Calu3 (cell line): ENCODE data around the gene MYBPC1. TPM values are rescaled to one million over a fixed set of nuclear protein-coding genes. Genes with fewer than 3 reads are reported as not detected.

Experiments
- BruUV-seq: library from RNA; stranded (reverse); fragments of 400-500 nt; replicated peaks from 2 replicates; lab custom pipeline; 2021; lab: Mats Ljungman, UMichigan
- CTCF ChIA-PET: fragments of 300-600 bp; sonication (Branson Sonifier 250); formaldehyde crosslinking; loops from one replicate; lab custom pipeline; 2022; ENCODE audit warnings: antibody characterized with exemption; lab: Charles Lee
- DNase-seq: peaks from one replicate; pipeline ENCODE4 v3.0.0; 2022
- H3K27ac Mint-ChIP-seq: one replicate; pipeline ENCODE4 v1.8.0; 2022; ENCODE audit warnings: mixed read lengths; ENCODE audit not compliant: unreplicated experiment
- H3K27me3 Mint-ChIP-seq: one replicate; pipeline ENCODE4 v1.8.0; 2022; ENCODE audit warnings: mixed read lengths; ENCODE audit not compliant: unreplicated experiment
- H3K36me3 Mint-ChIP-seq: one replicate; pipeline ENCODE4 v1.8.0; 2022; ENCODE audit warnings: mild to moderate bottlenecking, moderate library complexity, mixed read lengths; ENCODE audit not compliant: insufficient read depth, unreplicated experiment
- H3K4me1 Mint-ChIP-seq: one replicate; pipeline ENCODE4 v1.8.0; 2022; ENCODE audit warnings: mild to moderate bottlenecking, low read depth, mixed read lengths; ENCODE audit not compliant: unreplicated experiment
- H3K4me3 Mint-ChIP-seq: one replicate; pipeline ENCODE4 v1.8.0; 2022; ENCODE audit warnings: mild to moderate bottlenecking, low read depth, moderate library complexity, mixed read lengths; ENCODE audit not compliant: unreplicated experiment
- H3K9me3 Mint-ChIP-seq: one replicate; pipeline ENCODE4 v1.8.0; 2022; ENCODE audit warnings: low read depth, mixed read lengths; ENCODE audit not compliant: unreplicated experiment
- intact Hi-C: fragments of 100-400 bp; cut with micrococcal nuclease; formaldehyde crosslinking; loops from one replicate; pipeline ENCODE4 v1.10.0; 2022; ENCODE audit not compliant: unreplicated experiment
- total RNA-seq: library from RNA; stranded (reverse); gene quantifications from 2 replicates; pipeline ENCODE4 v1.2.3, GENCODE V29; 2022
- TF ChIP-seq, protein P1 (sequence below): fragments of 200-600 bp; IDR thresholded peaks from one replicate; pipeline ENCODE4 v1.8.0; 2022; ENCODE audit warnings: antibody characterized with exemption; ENCODE audit not compliant: unreplicated experiment

Gene MYBPC1
- total RNA-seq, 1 experiment from 2014 or later = not detected

DNA sequence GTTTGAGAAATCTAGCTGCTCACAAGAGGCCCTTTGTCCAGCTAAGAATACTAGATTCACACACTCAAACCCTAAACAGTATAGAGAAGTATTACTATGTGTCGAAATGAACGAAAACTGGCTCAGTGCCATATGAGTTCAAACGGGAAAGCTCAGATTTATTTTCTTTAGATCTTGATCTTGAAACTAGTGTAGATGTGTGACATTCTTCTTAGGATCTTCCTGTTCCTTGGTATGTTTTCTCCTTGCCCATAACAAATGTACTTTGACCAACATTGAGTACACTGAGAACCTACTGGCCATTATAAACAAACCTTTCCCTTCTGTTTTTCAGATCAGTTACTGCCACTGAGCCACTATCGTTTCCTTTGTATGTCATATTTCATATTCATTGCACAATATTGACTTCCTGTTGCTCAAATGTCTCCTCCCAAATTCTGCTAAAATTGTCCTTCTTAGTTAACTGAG is 21.3 kb downstream of the MYBPC1 start:
- peaks cover 53% of the 10 kb centered on the region for H3K4me1 Mint-ChIP-seq
- TF ChIP-seq, protein P1, sequence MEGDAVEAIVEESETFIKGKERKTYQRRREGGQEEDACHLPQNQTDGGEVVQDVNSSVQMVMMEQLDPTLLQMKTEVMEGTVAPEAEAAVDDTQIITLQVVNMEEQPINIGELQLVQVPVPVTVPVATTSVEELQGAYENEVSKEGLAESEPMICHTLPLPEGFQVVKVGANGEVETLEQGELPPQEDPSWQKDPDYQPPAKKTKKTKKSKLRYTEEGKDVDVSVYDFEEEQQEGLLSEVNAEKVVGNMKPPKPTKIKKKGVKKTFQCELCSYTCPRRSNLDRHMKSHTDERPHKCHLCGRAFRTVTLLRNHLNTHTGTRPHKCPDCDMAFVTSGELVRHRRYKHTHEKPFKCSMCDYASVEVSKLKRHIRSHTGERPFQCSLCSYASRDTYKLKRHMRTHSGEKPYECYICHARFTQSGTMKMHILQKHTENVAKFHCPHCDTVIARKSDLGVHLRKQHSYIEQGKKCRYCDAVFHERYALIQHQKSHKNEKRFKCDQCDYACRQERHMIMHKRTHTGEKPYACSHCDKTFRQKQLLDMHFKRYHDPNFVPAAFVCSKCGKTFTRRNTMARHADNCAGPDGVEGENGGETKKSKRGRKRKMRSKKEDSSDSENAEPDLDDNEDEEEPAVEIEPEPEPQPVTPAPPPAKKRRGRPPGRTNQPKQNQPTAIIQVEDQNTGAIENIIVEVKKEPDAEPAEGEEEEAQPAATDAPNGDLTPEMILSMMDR = no peak
- no TSS peak for BruUV-seq
- H3K36me3 Mint-ChIP-seq = peaks cover 10% of the 10 kb centered on the region
- peak overlapping the region; percentile 55 for H3K4me3 Mint-ChIP-seq
- intact Hi-C loops = loop anchor here (1.0 to 5.0 kb wide), 3 partner anchors 8 to 81 kb away; partner anchors contain the start of gene CHPT1
- no peaks in the 10 kb centered on the region for H3K9me3 Mint-ChIP-seq
- CTCF ChIA-PET = interaction anchor here (0.6 to 1.5 kb wide), 6 partner anchors 12 to 1043 kb away, joined by 3 to 10 read pairs (median 4); partner anchors contain the start of gene GAS2L3
- H3K27ac Mint-ChIP-seq = peak overlapping the region; percentile 79
- H3K27me3 Mint-ChIP-seq = no peaks in the 10 kb centered on the region
- DNase-seq = peak; percentile 61

DNA sequence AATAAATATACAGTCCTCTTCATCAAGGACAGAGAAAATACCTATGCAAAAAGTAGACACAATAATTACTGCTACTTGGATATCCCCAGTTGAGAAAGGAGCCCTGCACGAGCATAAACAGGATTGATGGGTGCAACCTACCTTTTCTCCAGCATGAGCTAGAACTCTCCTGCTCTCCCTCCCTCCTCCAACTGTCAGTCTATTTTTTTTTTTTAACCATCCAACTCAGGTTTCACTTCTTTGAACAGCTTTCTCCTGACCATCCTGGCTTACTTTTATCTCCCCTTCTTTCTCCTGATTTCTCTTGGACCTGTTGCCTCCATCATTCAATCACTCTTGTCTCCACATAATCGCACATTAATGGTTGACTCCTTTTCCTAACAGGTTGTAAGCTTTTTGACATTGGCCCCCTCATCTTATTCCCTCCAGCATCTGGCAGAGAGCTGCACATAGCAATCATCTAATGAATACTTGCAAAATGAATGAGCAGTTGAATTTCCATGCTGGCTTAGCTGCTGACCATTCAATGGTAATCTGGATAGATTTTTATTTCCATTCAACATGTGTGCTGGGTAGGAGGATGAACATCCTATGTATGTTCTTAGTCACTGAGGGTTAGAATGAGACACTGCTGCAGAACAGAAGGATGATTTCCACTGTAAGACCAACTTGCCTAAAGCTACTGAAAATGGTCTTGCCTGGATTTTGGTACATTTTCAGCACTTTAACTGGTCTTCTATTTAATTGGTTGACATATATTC is 24.4 kb downstream of the MYBPC1 start:
- Mint-ChIP-seq H3K36me3 (peaks cover 10% of the 10 kb centered on the region), H3K27ac (no peak overlapping the region), H3K4me1 (peaks cover 45% of the 10 kb centered on the region), H3K9me3 (no peaks in the 10 kb centered on the region), H3K4me3 (no peak overlapping the region), H3K27me3 (no peaks in the 10 kb centered on the region)
- CTCF ChIA-PET = interaction anchor here (1.5 kb wide), 1 partner anchor 11 kb away, joined by 3 read pairs; no protein-coding TSS in a partner anchor
- TF ChIP-seq, protein P1 = no peak
- no TSS peak for BruUV-seq
- intact Hi-C loops = loop anchor here (5.0 kb wide), 2 partner anchors 47 to 78 kb away; partner anchors contain the start of gene CHPT1
- no peak for DNase-seq

DNA sequence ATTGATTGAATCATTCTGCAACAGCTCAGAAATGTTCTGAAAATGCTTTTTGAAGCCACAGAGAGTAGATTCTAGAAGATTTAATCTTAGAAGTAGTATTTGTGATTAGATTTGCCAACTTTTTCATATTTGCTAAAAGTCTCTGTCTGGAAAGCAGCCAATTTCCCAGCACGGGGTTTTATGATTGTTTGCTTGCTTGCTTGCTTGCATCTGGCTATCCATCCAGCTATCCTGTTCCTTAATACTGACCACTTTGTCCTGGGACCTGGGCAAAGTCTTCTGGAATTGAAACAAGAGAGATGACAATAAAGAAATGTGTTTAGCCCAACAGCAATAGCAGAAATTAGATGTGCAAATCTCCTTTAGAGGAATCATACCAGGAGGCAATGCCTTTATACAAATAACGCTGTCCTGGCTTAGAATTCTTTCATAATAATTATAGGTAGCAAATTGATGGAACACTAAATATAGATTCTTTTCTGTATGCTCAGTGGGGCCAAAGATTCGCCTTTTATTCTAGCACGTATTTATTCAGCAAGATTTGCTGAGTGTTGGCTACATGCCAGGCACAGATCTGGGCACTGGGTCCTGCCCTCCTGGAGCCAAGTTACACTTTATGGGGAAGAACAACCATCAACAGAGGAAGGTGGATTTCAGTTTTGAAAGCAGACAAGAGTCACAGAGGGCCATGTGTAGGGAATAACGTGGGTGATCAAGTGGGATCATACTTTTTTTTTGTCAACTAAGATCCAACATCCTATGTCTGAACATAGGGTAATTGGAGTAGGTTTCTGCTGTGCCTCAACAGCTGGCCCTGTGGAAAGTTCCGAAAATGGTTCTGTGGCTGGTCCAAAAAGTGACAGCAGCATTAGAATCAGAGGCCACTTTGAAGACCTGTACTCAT is 25.3 kb downstream of the MYBPC1 start:
- peaks cover 38% of the 10 kb centered on the region for H3K4me1 Mint-ChIP-seq
- H3K4me3 Mint-ChIP-seq = no peak overlapping the region
- no peaks in the 10 kb centered on the region for H3K27me3 Mint-ChIP-seq
- CTCF ChIA-PET = interaction anchor here (1.5 kb wide), 1 partner anchor 12 kb away, joined by 3 read pairs; no protein-coding TSS in a partner anchor
- H3K27ac Mint-ChIP-seq = peak overlapping the region; percentile 71
- intact Hi-C loops = loop anchor here (5.0 kb wide), 2 partner anchors 48 to 77 kb away; partner anchors contain the start of gene CHPT1
- BruUV-seq = no TSS peak
- H3K9me3 Mint-ChIP-seq = no peaks in the 10 kb centered on the region
- DNase-seq = no peak
- TF ChIP-seq, protein P1 = no peak
- peaks cover 10% of the 10 kb centered on the region for H3K36me3 Mint-ChIP-seq

DNA sequence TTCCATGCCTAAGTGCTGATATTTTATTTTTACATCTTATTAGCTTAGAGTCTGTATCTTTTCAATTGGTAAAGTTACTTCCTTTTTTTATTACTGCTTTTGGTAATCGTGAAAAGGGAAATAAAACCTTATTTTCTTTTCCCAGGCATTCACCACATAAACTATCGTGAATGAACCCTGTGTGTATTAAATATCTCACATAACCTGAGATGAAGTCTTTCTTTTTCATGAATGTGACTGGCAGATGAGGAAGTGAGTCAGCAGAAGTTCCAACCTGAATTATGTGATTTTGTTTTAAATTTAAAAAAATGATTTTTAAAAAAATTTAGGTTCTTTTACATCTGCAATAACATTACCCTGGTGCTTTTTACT is 26.0 kb downstream of the MYBPC1 start:
- DNase-seq = no peak
- peaks cover 7% of the 10 kb centered on the region for H3K36me3 Mint-ChIP-seq
- peaks cover 31% of the 10 kb centered on the region for H3K4me1 Mint-ChIP-seq
- intact Hi-C loops = no loop called here
- peak overlapping the region; percentile 71 for H3K27ac Mint-ChIP-seq
- BruUV-seq = no TSS peak
- CTCF ChIA-PET = interaction anchor here (1.5 kb wide), 1 partner anchor 12 kb away, joined by 3 read pairs; no protein-coding TSS in a partner anchor
- H3K27me3 Mint-ChIP-seq = no peaks in the 10 kb centered on the region
- TF ChIP-seq, protein P1 = no peak
- no peak overlapping the region for H3K4me3 Mint-ChIP-seq
- no peaks in the 10 kb centered on the region for H3K9me3 Mint-ChIP-seq
